ENCODE results near the gene PAPPA. TPM values are rescaled to one million over a fixed set of nuclear protein-coding genes. Genes with fewer than 3 reads are reported as not detected.

PAPPA gene
- total RNA-seq, 1 donor from 2014 or later: 0.69 TPM

DNA sequence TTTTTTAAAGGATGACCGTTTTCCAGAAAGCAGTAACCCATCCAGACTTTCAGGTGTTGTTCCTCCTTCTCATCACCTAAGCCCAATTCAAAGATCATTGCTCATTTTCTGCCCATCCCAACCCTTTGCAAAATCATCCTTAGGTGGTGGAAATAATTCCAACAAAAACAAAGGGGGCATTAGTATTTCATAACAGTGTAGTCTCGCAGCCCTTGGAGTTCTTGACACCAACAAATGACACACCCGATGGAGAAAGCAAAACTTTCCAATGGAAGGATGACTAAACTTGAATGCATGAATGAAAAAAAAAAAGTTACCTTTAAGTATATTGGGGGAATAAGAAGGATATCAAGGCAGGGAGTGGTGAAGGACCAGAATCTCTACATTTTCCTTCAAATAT, 117.0 kb downstream of the PAPPA start:
- H3K27ac ChIP-seq (replicated peaks): no peak overlapping the region
- no peaks in the 10 kb centered on the region for H3K27me3 ChIP-seq (ENCODE audit: low read depth)
- H3K4me3 ChIP-seq: no peak overlapping the region
- no peak for DNase-seq
- no peaks in the 10 kb centered on the region for H3K36me3 ChIP-seq
- H3K4me1 ChIP-seq: no peaks in the 10 kb centered on the region
- no peaks in the 10 kb centered on the region for H3K9me3 ChIP-seq (replicated peaks)
- TF ChIP-seq, protein P1, sequence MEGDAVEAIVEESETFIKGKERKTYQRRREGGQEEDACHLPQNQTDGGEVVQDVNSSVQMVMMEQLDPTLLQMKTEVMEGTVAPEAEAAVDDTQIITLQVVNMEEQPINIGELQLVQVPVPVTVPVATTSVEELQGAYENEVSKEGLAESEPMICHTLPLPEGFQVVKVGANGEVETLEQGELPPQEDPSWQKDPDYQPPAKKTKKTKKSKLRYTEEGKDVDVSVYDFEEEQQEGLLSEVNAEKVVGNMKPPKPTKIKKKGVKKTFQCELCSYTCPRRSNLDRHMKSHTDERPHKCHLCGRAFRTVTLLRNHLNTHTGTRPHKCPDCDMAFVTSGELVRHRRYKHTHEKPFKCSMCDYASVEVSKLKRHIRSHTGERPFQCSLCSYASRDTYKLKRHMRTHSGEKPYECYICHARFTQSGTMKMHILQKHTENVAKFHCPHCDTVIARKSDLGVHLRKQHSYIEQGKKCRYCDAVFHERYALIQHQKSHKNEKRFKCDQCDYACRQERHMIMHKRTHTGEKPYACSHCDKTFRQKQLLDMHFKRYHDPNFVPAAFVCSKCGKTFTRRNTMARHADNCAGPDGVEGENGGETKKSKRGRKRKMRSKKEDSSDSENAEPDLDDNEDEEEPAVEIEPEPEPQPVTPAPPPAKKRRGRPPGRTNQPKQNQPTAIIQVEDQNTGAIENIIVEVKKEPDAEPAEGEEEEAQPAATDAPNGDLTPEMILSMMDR (IDR thresholded peaks at IDR 0.05; ENCODE audit: borderline replicate concordance): no peak
- intact Hi-C loops (cut with micrococcal nuclease): no loop called here

DNA sequence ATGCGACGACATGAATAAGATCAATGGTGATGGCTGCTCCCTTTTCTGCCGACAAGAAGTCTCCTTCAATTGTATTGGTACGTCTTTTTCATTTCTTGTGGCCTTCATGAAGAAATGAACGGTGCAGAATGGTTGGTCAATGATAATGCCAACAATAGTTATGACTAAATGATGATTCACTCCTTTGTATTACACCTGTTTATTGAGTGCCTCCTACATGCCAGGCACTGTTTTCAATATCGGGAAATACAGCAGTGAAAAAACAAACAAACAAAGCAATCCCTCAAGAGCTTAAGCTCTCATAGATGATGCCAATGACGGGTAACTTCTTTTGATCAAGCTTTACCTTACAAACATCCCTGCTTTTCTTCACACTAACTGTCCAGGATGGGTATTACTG, 117.7 kb downstream of the PAPPA start:
- no peak overlapping the region for H3K4me3 ChIP-seq
- H3K36me3 ChIP-seq: no peaks in the 10 kb centered on the region
- DNase-seq: no peak
- TF ChIP-seq, protein P1 (IDR thresholded peaks at IDR 0.05; ENCODE audit: borderline replicate concordance): no peak
- H3K4me1 ChIP-seq: no peaks in the 10 kb centered on the region
- intact Hi-C loops (cut with micrococcal nuclease): no loop called here
- H3K9me3 ChIP-seq (replicated peaks): no peaks in the 10 kb centered on the region
- H3K27ac ChIP-seq (replicated peaks): no peak overlapping the region
- no peaks in the 10 kb centered on the region for H3K27me3 ChIP-seq (ENCODE audit: low read depth)

DNA sequence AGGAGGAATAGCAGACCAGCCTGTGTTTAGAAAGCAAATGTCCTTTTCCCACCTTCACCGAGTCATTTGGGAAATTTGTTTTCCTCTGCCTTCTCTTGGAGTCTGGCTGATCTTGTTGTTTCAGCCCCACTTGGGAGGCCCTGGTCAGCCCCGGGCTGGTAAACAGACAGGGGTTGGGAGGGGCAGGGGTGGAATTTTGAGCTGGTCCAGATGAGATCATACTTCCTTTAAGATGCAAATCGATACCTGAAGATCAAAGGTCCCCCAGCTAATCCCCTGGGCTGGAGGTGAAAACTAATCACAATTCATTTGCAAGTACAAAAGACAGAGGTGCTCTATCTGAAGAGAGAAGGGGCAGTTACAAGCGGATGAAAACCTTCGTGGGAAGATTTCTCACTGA, 118.4 kb downstream of the PAPPA start:
- TF ChIP-seq, protein P1 (IDR thresholded peaks at IDR 0.05; ENCODE audit: borderline replicate concordance): no peak
- no peaks in the 10 kb centered on the region for H3K36me3 ChIP-seq
- intact Hi-C loops (cut with micrococcal nuclease): no loop called here
- H3K27me3 ChIP-seq (ENCODE audit: low read depth): no peaks in the 10 kb centered on the region
- H3K4me1 ChIP-seq: no peaks in the 10 kb centered on the region
- H3K27ac ChIP-seq (replicated peaks): no peak overlapping the region
- no peak for DNase-seq
- no peaks in the 10 kb centered on the region for H3K9me3 ChIP-seq (replicated peaks)
- H3K4me3 ChIP-seq: no peak overlapping the region

GRCh38 chr9:116274293-116274692, 120.7 kb downstream of the PAPPA start:
- TF ChIP-seq, protein P1 (IDR thresholded peaks at IDR 0.05; ENCODE audit: borderline replicate concordance): no peak
- no peak overlapping the region for H3K27ac ChIP-seq (replicated peaks)

GRCh38 chr9:116275418-116276195, 122.0 kb downstream of the PAPPA start:
- Histone ChIP-seq H3K27me3 (ENCODE audit: low read depth) (no peaks in the 10 kb centered on the region), H3K4me1 (no peaks in the 10 kb centered on the region), H3K4me3 (no peak overlapping the region), H3K27ac (replicated peaks) (no peak overlapping the region), H3K9me3 (replicated peaks) (no peaks in the 10 kb centered on the region), H3K36me3 (no peaks in the 10 kb centered on the region)
- TF ChIP-seq, protein P1 (IDR thresholded peaks at IDR 0.05; ENCODE audit: borderline replicate concordance): no peak
- intact Hi-C loops (cut with micrococcal nuclease): no loop called here
- DNase-seq: no peak

More at GRCh38 chr9:116274293-116274692, 120.7 kb downstream of the PAPPA start:
- Histone ChIP-seq H3K36me3 (no peaks in the 10 kb centered on the region), H3K9me3 (replicated peaks) (no peaks in the 10 kb centered on the region), H3K4me1 (no peaks in the 10 kb centered on the region), H3K4me3 (no peak overlapping the region), H3K27me3 (ENCODE audit: low read depth) (no peaks in the 10 kb centered on the region)
- DNase-seq: no peak
- intact Hi-C loops (cut with micrococcal nuclease): no loop called here

Data from left ventricle myocardium inferior (tissue), 1 donor.